ENCODE results near the gene PAM.

- TF ChIP-seq POLR2A (IDR thresholded peaks at IDR 0.05) (no peak), CTCF (IDR thresholded peaks at IDR 0.05) (no peak)
Measured at GRCh38 chr5:102753889-102754766, 977 bp upstream of the PAM start.

All from testis (tissue), 2 donors.